ENCODE results near the gene MAP3K14. TPM values are rescaled to one million over a fixed set of nuclear protein-coding genes. Genes with fewer than 3 reads are reported as not detected.

MAP3K14 gene
- total RNA-seq, 1 experiment from 2014 or later: 16.4 TPM

DNA sequence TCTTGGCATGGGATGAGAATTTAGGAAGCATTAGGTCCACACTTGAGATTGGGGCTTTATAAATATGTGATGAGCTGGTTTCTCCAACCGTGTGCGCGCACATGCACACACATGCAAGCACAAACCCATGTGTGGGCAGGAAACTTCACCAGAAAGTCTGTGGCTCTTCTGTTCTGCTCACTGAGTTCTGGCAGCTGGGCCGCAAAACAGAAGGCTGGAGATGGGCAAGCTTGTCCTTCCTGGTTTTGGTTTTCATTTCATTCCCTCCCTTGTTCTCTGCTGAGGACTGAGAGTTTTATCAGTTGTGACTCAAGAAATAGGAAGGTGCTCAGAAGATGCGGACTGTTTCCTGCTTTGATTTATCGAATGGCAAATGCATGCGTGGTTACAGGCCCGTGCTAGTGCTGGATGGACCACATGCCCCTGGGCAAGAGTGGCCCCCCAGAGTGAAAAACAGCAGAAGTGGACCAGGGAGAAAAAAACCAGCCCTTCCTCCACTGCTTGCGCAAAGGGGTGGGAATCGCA, 14.1 kb downstream of the MAP3K14 start:
- no peak for DNase-seq (ENCODE audit: low read depth, low spot score)
- no peak overlapping the region for H3K4me3 ChIP-seq (replicated peaks in 1 of 2; ENCODE audit: low read depth in 1 of 2, low read length in 2 of 2)
- intact Hi-C loops (cut with micrococcal nuclease): no loop called here
- H3K4me2 ChIP-seq (ENCODE audit: low read length): no peak overlapping the region
- H3K9me3 ChIP-seq (ENCODE audit: control insufficient read depth in 1 of 2, insufficient read depth in 1 of 2, low read depth in 1 of 2, low read length in 2 of 2): no peaks in the 10 kb centered on the region
- H3K36me3 ChIP-seq (ENCODE audit: control insufficient read depth in 1 of 2, insufficient read depth in 2 of 2, low read length in 2 of 2): no peaks in the 10 kb centered on the region; a peak in 1 of 4 replicates
- 0 out of 2 replicates have a peak overlapping the region, but pooled peaks have one; percentile 16 for H3K27ac ChIP-seq (ENCODE audit: low read depth, low read length)
- peaks cover 23 to 66% of the 10 kb centered on the region in 2 experiments for H3K4me1 ChIP-seq (ENCODE audit: control insufficient read depth in 1 of 2, insufficient read depth in 2 of 2, low read length in 2 of 2)
- no peaks in the 10 kb centered on the region for H3K27me3 ChIP-seq (ENCODE audit: insufficient read depth, low read length)
- no peaks in the 10 kb centered on the region for H3K9me2 ChIP-seq (ENCODE audit: insufficient read depth)
- H3K9ac ChIP-seq (ENCODE audit: low read length): no peak overlapping the region
- H3K79me2 ChIP-seq (ENCODE audit: insufficient read depth, low read length): peaks cover 99% of the 10 kb centered on the region
- no TSS peak for BruUV-seq (replicated peaks)
- no peak overlapping the region for H2AFZ ChIP-seq (ENCODE audit: low read depth, low read length, poor library complexity, severe bottlenecking)
- ATAC-seq: no peak
- TF ChIP-seq YY1 (IDR thresholded peaks at IDR 0.05; ENCODE audit: extremely low read depth, insufficient replicate concordance, low read depth, low read length): no peak
- TF ChIP-seq, protein P1, sequence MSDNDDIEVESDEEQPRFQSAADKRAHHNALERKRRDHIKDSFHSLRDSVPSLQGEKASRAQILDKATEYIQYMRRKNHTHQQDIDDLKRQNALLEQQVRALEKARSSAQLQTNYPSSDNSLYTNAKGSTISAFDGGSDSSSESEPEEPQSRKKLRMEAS (IDR thresholded peaks at IDR 0.05): no peak
- no peak for TF ChIP-seq RAD21 (IDR thresholded peaks at IDR 0.05; ENCODE audit: low read depth)
- TF ChIP-seq SRF (IDR thresholded peaks at IDR 0.05; ENCODE audit: low read depth): no peak
- TF ChIP-seq POLR2A (IDR thresholded peaks at IDR 0.05; ENCODE audit: borderline replicate concordance, extremely low read depth, insufficient read depth, insufficient read length): no peak
- TF ChIP-seq, protein P2, sequence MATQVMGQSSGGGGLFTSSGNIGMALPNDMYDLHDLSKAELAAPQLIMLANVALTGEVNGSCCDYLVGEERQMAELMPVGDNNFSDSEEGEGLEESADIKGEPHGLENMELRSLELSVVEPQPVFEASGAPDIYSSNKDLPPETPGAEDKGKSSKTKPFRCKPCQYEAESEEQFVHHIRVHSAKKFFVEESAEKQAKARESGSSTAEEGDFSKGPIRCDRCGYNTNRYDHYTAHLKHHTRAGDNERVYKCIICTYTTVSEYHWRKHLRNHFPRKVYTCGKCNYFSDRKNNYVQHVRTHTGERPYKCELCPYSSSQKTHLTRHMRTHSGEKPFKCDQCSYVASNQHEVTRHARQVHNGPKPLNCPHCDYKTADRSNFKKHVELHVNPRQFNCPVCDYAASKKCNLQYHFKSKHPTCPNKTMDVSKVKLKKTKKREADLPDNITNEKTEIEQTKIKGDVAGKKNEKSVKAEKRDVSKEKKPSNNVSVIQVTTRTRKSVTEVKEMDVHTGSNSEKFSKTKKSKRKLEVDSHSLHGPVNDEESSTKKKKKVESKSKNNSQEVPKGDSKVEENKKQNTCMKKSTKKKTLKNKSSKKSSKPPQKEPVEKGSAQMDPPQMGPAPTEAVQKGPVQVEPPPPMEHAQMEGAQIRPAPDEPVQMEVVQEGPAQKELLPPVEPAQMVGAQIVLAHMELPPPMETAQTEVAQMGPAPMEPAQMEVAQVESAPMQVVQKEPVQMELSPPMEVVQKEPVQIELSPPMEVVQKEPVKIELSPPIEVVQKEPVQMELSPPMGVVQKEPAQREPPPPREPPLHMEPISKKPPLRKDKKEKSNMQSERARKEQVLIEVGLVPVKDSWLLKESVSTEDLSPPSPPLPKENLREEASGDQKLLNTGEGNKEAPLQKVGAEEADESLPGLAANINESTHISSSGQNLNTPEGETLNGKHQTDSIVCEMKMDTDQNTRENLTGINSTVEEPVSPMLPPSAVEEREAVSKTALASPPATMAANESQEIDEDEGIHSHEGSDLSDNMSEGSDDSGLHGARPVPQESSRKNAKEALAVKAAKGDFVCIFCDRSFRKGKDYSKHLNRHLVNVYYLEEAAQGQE (IDR thresholded peaks at IDR 0.05; ENCODE audit: low read depth): no peak
- no peak for TF ChIP-seq FOSL1 (IDR thresholded peaks at IDR 0.05; ENCODE audit: low read depth)
- TF ChIP-seq, protein P3, sequence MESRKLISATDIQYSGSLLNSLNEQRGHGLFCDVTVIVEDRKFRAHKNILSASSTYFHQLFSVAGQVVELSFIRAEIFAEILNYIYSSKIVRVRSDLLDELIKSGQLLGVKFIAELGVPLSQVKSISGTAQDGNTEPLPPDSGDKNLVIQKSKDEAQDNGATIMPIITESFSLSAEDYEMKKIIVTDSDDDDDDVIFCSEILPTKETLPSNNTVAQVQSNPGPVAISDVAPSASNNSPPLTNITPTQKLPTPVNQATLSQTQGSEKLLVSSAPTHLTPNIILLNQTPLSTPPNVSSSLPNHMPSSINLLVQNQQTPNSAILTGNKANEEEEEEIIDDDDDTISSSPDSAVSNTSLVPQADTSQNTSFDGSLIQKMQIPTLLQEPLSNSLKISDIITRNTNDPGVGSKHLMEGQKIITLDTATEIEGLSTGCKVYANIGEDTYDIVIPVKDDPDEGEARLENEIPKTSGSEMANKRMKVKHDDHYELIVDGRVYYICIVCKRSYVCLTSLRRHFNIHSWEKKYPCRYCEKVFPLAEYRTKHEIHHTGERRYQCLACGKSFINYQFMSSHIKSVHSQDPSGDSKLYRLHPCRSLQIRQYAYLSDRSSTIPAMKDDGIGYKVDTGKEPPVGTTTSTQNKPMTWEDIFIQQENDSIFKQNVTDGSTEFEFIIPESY (IDR thresholded peaks at IDR 0.05; ENCODE audit: extremely low read depth, insufficient replicate concordance, low read length): no peak
- no peak for TF ChIP-seq SP1 (IDR thresholded peaks at IDR 0.05; ENCODE audit: low read depth)
- TF ChIP-seq TCF7L2 (IDR thresholded peaks at IDR 0.05; ENCODE audit: borderline replicate concordance, extremely low read depth, insufficient read depth, insufficient read length): no peak
- TF ChIP-seq ZNF274 (IDR thresholded peaks at IDR 0.05; ENCODE audit: low read depth, low read length): no peak
- no peak for TF ChIP-seq EZH2 (IDR thresholded peaks at IDR 0.05)
- TF ChIP-seq ZFX (IDR thresholded peaks at IDR 0.05): no peak
- TF ChIP-seq JUND (IDR thresholded peaks at IDR 0.05): no peak
- TF ChIP-seq, protein P4, sequence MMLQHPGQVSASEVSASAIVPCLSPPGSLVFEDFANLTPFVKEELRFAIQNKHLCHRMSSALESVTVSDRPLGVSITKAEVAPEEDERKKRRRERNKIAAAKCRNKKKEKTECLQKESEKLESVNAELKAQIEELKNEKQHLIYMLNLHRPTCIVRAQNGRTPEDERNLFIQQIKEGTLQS (IDR thresholded peaks at IDR 0.05): no peak
- no peak for TF ChIP-seq POLR2AphosphoS5 (IDR thresholded peaks at IDR 0.05; ENCODE audit: low read depth, low read length)
- TF ChIP-seq EGR1 (IDR thresholded peaks at IDR 0.05; ENCODE audit: low read depth): no peak
- TF ChIP-seq CBX3 (IDR thresholded peaks at IDR 0.05; ENCODE audit: low read depth): no peak
- H4K20me1 ChIP-seq (ENCODE audit: insufficient read depth): peaks cover 13% of the 10 kb centered on the region; the same call in 1 of the 2 replicates
- POLR2A ChIA-PET: interaction anchor here (1.2 kb wide), 1 partner anchor 9 kb away, joined by 3 read pairs; no protein-coding TSS in a partner anchor
- RAD21 ChIA-PET (ENCODE audit: low non-redundant PET in 1 of 2, low total read pairs in 2 of 2, uncharacterized antibody in 2 of 2, unreplicated experiment in 2 of 2): no interaction called here
- CTCF ChIA-PET: interaction anchor here (0.9 kb wide), 1 partner anchor 10 kb away, joined by 5 read pairs; no protein-coding TSS in a partner anchor

All from HCT116 (cell line).